GM23248 (cell line): ENCODE results near the gene CD70. TPM values are rescaled to one million over a fixed set of nuclear protein-coding genes. Genes with fewer than 3 reads are reported as not detected.

Source experiments
- DNase-seq: peaks from one replicate; pipeline ENCODE4 v3.0.0-alpha.2; 2015
- H2AFZ ChIP-seq: fragments of 200-600 bp; sonication (generic); 2 replicates; pipeline ENCODE4 v1.6.1; 2016; ENCODE audit warnings: antibody characterized with exemption
- H3F3A ChIP-seq: fragments of 200-600 bp; sonication (generic); 2 replicates; pipeline ENCODE4 v1.6.1; 2016; ENCODE audit warnings: mild to moderate bottlenecking, antibody characterized with exemption, mixed run types; ENCODE audit not compliant: insufficient read depth
- H3K27ac ChIP-seq: fragments of 200-600 bp; sonication (generic); 2 replicates; pipeline ENCODE4 v1.5.1; 2016; ENCODE audit warnings: mild to moderate bottlenecking
- H3K27me3 ChIP-seq: fragments of 200-600 bp; sonication (generic); replicated peaks from 2 replicates; pipeline ENCODE4 v1.6.1; 2016; ENCODE audit warnings: mild to moderate bottlenecking; ENCODE audit not compliant: insufficient read depth
- H3K36me3 ChIP-seq: fragments of 200-600 bp; sonication (generic); 2 replicates; pipeline ENCODE4 v1.6.1; 2016; ENCODE audit warnings: low read depth, mild to moderate bottlenecking
- H3K4me1 ChIP-seq: fragments of 200-600 bp; sonication (generic); 2 replicates; pipeline ENCODE4 v1.6.1; 2016; ENCODE audit warnings: mild to moderate bottlenecking; ENCODE audit not compliant: insufficient read depth
- H3K4me2 ChIP-seq: fragments of 200-600 bp; sonication (generic); one replicate; pipeline ENCODE4 v1.6.1; 2016; ENCODE audit warnings: mild to moderate bottlenecking; ENCODE audit not compliant: unreplicated experiment
- H3K4me3 ChIP-seq: fragments of 200-600 bp; sonication (generic); 2 replicates; pipeline ENCODE4 v1.5.1; 2016; ENCODE audit warnings: mild to moderate bottlenecking
- H3K79me2 ChIP-seq: fragments of 200-600 bp; sonication (generic); 2 replicates; pipeline ENCODE4 v1.6.1; 2016; ENCODE audit warnings: mild to moderate bottlenecking; ENCODE audit not compliant: insufficient read depth
- H3K9ac ChIP-seq: fragments of 200-600 bp; sonication (generic); 2 replicates; pipeline ENCODE4 v1.6.1; 2016; ENCODE audit warnings: mild to moderate bottlenecking
- H3K9me2 ChIP-seq: fragments of 200-600 bp; sonication (generic); 2 replicates; pipeline ENCODE4 v1.6.1; 2016; ENCODE audit warnings: mixed run types, mild to moderate bottlenecking, moderate library complexity; ENCODE audit not compliant: insufficient read depth
- H3K9me3 ChIP-seq: fragments of 200-600 bp; sonication (generic); one replicate; pipeline ENCODE4 v1.6.1; 2017; ENCODE audit warnings: low read depth
- H4K20me1 ChIP-seq: fragments of 200-600 bp; sonication (generic); 2 replicates; pipeline ENCODE4 v1.6.0; 2016; ENCODE audit not compliant: insufficient read depth
- EZH2 ChIP-seq: fragments of 200-600 bp; sonication (generic); IDR thresholded peaks from 2 replicates; pipeline ENCODE4 v1.6.1; 2018; ENCODE audit warnings: antibody characterized with exemption, mild to moderate bottlenecking; ENCODE audit not compliant: insufficient read depth, poor library complexity, severe bottlenecking
- EZH2phosphoT487 ChIP-seq: fragments of 200-600 bp; sonication (generic); IDR thresholded peaks from 2 replicates; pipeline ENCODE4 v1.6.1; 2018; ENCODE audit warnings: antibody characterized with exemption, moderate library complexity, mild to moderate bottlenecking, low read depth; ENCODE audit not compliant: insufficient read depth
- whole genome bisulfite sequencing, 2 experiments: methylation state at CpG; one replicate each; pipeline ENCODE4 v1.1.6; 2015 to 2017; ENCODE audit warnings: low lambda C conversion rate in 2 of 2, low coverage in 1 of 2; ENCODE audit errors: missing lambda C conversion rate in 2 of 2; 5-methylcytosine and 5-hydroxymethylcytosine counted together
- in situ Hi-C: fragments of 300-500 bp; cut with MboI; formaldehyde crosslinking; loops from 2 replicates; pipeline ENCODE4 v1.15.0; 2020
- polyA plus RNA-seq: library from polyadenylated mRNA; unstranded; fragments of >200 nt; fragmentation: Nextera tagmentation; extraction: Ambion mirVana; gene quantifications from 2 replicates; pipeline ENCODE4 v1.2.1, GENCODE V29; 2016
- total RNA-seq: library from RNA; depleted of rRNA; stranded (reverse); fragments of >200 nt; shearing (Covaris generic); gene quantifications from 2 replicates; pipeline ENCODE4 v1.2.3, GENCODE V29; 2014

CD70 gene
- total and polyA plus RNA-seq, 2 experiments from 2014 or later = 0.20 TPM; not detected in 1

DNA sequence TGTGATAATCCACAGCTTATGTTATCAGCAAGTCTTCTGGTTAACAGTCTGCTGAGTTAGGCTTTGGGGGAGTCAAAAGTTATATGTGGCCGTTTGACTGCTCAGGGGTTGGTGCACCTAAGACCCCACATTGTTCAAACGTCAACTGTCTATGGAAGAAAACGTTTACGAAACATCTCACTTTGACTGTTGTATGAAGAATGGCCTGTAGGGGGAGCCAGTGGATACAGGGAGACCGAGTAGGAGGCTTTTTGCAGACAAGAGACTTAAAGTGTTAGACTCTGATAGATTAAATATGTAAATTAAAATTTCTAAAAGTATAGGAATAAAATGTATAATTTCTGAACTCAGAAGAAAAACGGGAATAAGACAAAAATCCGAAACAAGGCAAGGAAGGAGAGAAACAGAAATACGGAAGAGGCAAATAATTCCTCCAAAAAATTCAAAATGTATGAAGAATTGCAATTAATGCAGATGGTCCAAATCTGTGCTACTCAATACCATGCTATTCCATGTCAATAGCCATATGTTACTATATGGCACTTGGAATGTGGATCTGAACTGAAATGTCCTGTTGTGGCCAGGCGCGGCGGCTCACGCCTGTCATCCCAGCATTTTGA, 41.2 kb upstream of the CD70 start:
- in situ Hi-C loops = no loop called here
- Histone ChIP-seq H3F3A (0 out of 2 replicates have a peak, but pooled peaks cover 3% of the 10 kb centered on the region), H3K4me1 (no peaks in the 10 kb centered on the region), H3K36me3 (no peaks in the 10 kb centered on the region), H3K9me2 (no peaks in the 10 kb centered on the region), H3K4me3 (no peak overlapping the region), H4K20me1 (no peaks in the 10 kb centered on the region), H3K9ac (no peak overlapping the region), H3K27me3 (no peaks in the 10 kb centered on the region; the same call in 1 of the 2 replicates), H3K9me3 (no peaks in the 10 kb centered on the region), H3K4me2 (no peak overlapping the region), H3K27ac (no peak overlapping the region), H2AFZ (no peak overlapping the region), H3K79me2 (no peaks in the 10 kb centered on the region)
- TF ChIP-seq EZH2phosphoT487 = no peak
- TF ChIP-seq EZH2 = no peak
- WGBS, 2 experiments = 42% methylated on average over 12 of the region's 12 CpGs
- DNase-seq = peak; percentile 75

DNA sequence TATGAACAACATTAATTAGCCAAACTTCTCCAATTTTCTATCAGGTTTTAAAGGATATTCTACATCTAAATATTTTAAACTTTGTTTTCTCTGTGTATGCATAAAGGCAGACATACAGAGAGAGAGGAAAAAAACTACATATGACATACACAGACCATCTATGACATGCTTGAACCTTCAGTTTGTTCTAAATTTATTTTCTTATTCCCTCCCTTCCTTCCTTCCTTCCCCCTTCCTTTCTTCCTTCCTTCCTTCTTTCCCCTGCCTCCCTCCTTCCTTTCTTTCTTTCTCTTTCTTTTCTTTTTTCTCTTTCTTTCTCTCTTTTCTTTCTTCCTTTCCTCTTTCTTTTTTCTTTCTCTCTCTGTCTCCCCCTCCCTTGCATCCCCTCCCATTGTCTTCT, 35.8 kb upstream of the CD70 start:
- in situ Hi-C loops = no loop called here
- Histone ChIP-seq H3K9ac (no peak overlapping the region), H3K36me3 (no peaks in the 10 kb centered on the region), H3K27ac (no peak overlapping the region), H3K9me3 (no peaks in the 10 kb centered on the region), H3K4me3 (no peak overlapping the region), H3F3A (no peaks in the 10 kb centered on the region), H3K4me1 (no peaks in the 10 kb centered on the region), H3K4me2 (no peak overlapping the region), H2AFZ (no peak overlapping the region), H3K9me2 (no peaks in the 10 kb centered on the region), H3K79me2 (no peaks in the 10 kb centered on the region), H3K27me3 (peaks cover 8% of the 10 kb centered on the region; the same call in 1 of the 2 replicates), H4K20me1 (no peaks in the 10 kb centered on the region)
- TF ChIP-seq EZH2 (no peak), EZH2phosphoT487 (no peak)
- no peak for DNase-seq

DNA sequence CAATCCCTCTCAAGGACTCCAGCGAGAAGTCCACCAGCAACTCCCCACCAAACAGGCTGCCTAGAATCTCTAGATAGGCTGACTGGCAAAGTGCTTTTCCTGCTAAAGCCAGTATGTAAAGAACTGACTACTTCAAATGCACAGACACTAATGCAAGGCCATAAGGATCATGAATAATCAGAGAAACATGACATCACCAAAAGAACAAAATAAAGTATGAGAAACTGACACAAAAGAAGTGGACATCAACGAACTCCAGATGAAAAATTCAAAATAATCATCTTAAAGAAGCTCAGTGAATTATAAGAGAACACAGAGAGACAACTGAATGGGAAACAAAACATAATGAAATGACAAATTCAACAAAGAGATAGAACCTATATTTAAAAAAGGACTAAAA, 26.4 kb upstream of the CD70 start:
- no peak overlapping the region for H2AFZ ChIP-seq
- no peak for DNase-seq
- H3K4me1 ChIP-seq = peaks cover 14% of the 10 kb centered on the region
- WGBS, 2 experiments = 61 to 68% methylated on average over 2 of the region's 2 CpGs
- in situ Hi-C loops = no loop called here
- H3F3A ChIP-seq = peaks cover 17% of the 10 kb centered on the region
- H4K20me1 ChIP-seq = no peaks in the 10 kb centered on the region
- no peak overlapping the region for H3K27ac ChIP-seq
- no peaks in the 10 kb centered on the region for H3K79me2 ChIP-seq
- no peak for TF ChIP-seq EZH2phosphoT487
- no peak for TF ChIP-seq EZH2
- no peaks in the 10 kb centered on the region for H3K9me3 ChIP-seq
- 0 out of 2 replicates have a peak, but pooled peaks cover 11% of the 10 kb centered on the region for H3K27me3 ChIP-seq
- H3K9me2 ChIP-seq = no peaks in the 10 kb centered on the region
- H3K36me3 ChIP-seq = no peaks in the 10 kb centered on the region
- no peak overlapping the region for H3K4me2 ChIP-seq
- no peak overlapping the region for H3K9ac ChIP-seq
- H3K4me3 ChIP-seq = no peak overlapping the region

DNA sequence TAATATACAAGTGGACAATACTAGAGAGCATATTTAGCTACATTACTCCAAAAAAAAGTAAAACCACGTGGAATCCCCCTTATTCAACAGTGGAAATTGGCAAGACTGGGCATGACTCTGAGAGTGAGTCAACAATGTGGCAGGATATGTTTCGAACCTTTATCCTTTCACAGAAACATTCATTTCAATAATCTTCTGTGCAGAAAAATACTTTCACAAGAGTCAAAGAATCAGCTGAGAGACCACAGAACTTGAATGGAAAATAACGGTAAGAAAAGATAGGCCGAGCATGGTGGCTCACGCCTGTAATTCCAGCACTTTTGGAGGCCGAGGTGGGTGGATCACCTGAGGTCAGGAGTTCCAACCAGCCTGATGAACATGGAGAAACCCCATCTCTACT, 25.1 kb upstream of the CD70 start:
- Histone ChIP-seq H3K9me3 (no peaks in the 10 kb centered on the region), H3K36me3 (no peaks in the 10 kb centered on the region), H3K4me3 (no peak overlapping the region), H3K79me2 (no peaks in the 10 kb centered on the region), H3K27ac (no peak overlapping the region), H3K27me3 (0 out of 2 replicates have a peak, but pooled peaks cover under 1% of the 10 kb centered on the region), H3K4me1 (peaks cover 25% of the 10 kb centered on the region), H3K9ac (no peak overlapping the region), H4K20me1 (no peaks in the 10 kb centered on the region), H3F3A (peaks cover 27% of the 10 kb centered on the region), H3K4me2 (no peak overlapping the region), H3K9me2 (no peaks in the 10 kb centered on the region), H2AFZ (no peak overlapping the region)
- peak; percentile 84 for DNase-seq
- TF ChIP-seq EZH2 = no peak
- in situ Hi-C loops = no loop called here
- WGBS, 2 experiments = 66% methylated on average over 6 of the region's 6 CpGs

DNA sequence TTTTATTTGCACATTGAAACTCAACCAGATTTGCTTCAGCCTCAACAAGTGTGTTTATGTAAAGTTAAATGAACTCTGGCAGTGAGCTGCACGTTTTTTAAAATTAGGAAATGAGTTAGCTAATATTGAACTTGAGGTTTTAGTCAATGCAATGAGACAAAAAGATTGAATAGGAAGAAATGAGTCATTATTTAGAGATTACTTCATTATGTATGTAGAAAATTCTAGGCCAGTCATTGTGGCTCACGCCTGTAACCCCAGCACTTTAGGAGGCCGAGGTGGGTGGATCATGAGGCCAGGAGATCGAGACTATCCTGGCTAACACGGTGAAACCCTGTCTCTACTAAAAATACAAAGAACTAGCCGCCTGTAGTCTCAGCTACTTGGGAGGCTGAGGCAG, 22.8 kb upstream of the CD70 start:
- Histone ChIP-seq H3K4me3 (no peak overlapping the region), H3K36me3 (no peaks in the 10 kb centered on the region), H4K20me1 (no peaks in the 10 kb centered on the region), H3K9ac (peak overlapping the region; percentile 43), H3K9me2 (no peaks in the 10 kb centered on the region), H3F3A (peaks cover 36% of the 10 kb centered on the region), H3K27ac (peak overlapping the region; percentile 68), H3K4me2 (peak overlapping the region; percentile 59), H3K4me1 (peaks cover 45% of the 10 kb centered on the region), H3K27me3 (no peaks in the 10 kb centered on the region), H3K9me3 (no peaks in the 10 kb centered on the region), H3K79me2 (no peaks in the 10 kb centered on the region), H2AFZ (no peak overlapping the region)
- no peak for TF ChIP-seq EZH2
- no peak for TF ChIP-seq EZH2phosphoT487
- 9 to 12% methylated on average over 6 of the region's 6 CpGs for WGBS, 2 experiments
- in situ Hi-C loops = no loop called here
- peak; percentile 88 for DNase-seq
